H1 (cell line): ENCODE results near the gene LSM2. TPM values are rescaled to one million over a fixed set of nuclear protein-coding genes. Genes with fewer than 3 reads are reported as not detected.

Experiments
- CTCF ChIA-PET: fragments of 300-600 bp; sonication (Branson Sonifier 250); formaldehyde crosslinking; loops from one replicate; lab custom pipeline; 2021; ENCODE audit not compliant: partially characterized antibody; lab: Charles Lee
- POLR2A ChIA-PET: fragments of 300-600 bp; sonication (Branson Sonifier 250); formaldehyde crosslinking; loops from one replicate; lab custom pipeline; 2021; ENCODE audit warnings: inconsistent platforms; ENCODE audit not compliant: partially characterized antibody; lab: Charles Lee
- DNase-seq, 2 experiments: peaks; one replicate each; pipeline versions ENCODE4 v3.0.0 to v3.0.0-alpha.2; 2010 to 2022; ENCODE audit warnings: low spot score in 2 of 2, low read depth in 1 of 2, mixed read lengths in 1 of 2
- FAIRE-seq: peaks from 2 replicates; lab custom pipeline; 2011; peaks lifted over from hg19 to GRCh38; lab: Jason Lieb, UNC
- H2AFZ ChIP-seq: 2 replicates; pipeline ENCODE4 v1.8.1; 2012; ENCODE audit warnings: low read length, inconsistent platforms
- H2AK5ac ChIP-seq: 2 replicates; pipeline ENCODE4 v1.6.1; 2013; ENCODE audit warnings: low read depth, low read length
- H2BK120ac ChIP-seq: replicated peaks from 2 replicates; pipeline ENCODE3; 2013; ENCODE audit warnings: low read depth, low read length, inconsistent platforms
- H2BK12ac ChIP-seq: 2 replicates; pipeline ENCODE4 v1.6.1; 2013; ENCODE audit warnings: low read depth, low read length
- H2BK15ac ChIP-seq: 2 replicates; pipeline ENCODE4 v1.6.1; 2013; ENCODE audit warnings: low read length
- H2BK20ac ChIP-seq: 2 replicates; pipeline ENCODE4 v1.6.1; 2013; ENCODE audit warnings: low read length
- H2BK5ac ChIP-seq: 2 replicates; pipeline ENCODE4 v1.6.1; 2013; ENCODE audit warnings: low read depth, low read length
- H3K14ac ChIP-seq: 2 replicates; pipeline ENCODE4 v1.6.1; 2013; ENCODE audit warnings: inconsistent platforms; ENCODE audit not compliant: insufficient read length
- H3K18ac ChIP-seq: 2 replicates; pipeline ENCODE4 v1.6.1; 2013; ENCODE audit warnings: low read length; ENCODE audit errors: extremely low read depth
- H3K23ac ChIP-seq: 2 replicates; pipeline ENCODE4 v1.6.1; 2013; ENCODE audit warnings: inconsistent platforms; ENCODE audit not compliant: insufficient read length
- H3K23me2 ChIP-seq: 2 replicates; pipeline ENCODE4 v1.6.1; 2013; ENCODE audit warnings: low read depth, low read length
- H3K27ac ChIP-seq: 2 replicates; pipeline ENCODE4 v1.6.1; 2011; ENCODE audit warnings: low read depth, low read length, inconsistent platforms
- H3K27me3 ChIP-seq, 4 experiments: replicated peaks in 1 of 4; 1 replicate in 1 of 4; 2 replicates in 3 of 4; pipeline versions ENCODE4 v1.6.1 to v1.8.1; 2011 to 2013; ENCODE audit warnings: low read length in 3 of 4, mild to moderate bottlenecking in 3 of 4, inconsistent platforms in 2 of 4, mixed read lengths in 2 of 4, moderate library complexity in 1 of 4; ENCODE audit not compliant: control insufficient read depth in 3 of 4, insufficient read depth in 3 of 4; ENCODE audit errors: extremely low read depth in 1 of 4
- H3K36me3 ChIP-seq, 4 experiments: 2 replicates each; pipeline versions ENCODE4 v1.6.1 to v1.8.1; 2011 to 2013; ENCODE audit warnings: mild to moderate bottlenecking in 4 of 4, low read length in 3 of 4, moderate library complexity in 2 of 4, control low read depth in 1 of 4, inconsistent platforms in 1 of 4; ENCODE audit not compliant: insufficient read depth in 4 of 4, control insufficient read depth in 2 of 4
- H3K4ac ChIP-seq: replicated peaks from 2 replicates; pipeline ENCODE3; 2013; ENCODE audit warnings: low read length, low read depth, mixed read lengths, inconsistent platforms; ENCODE audit not compliant: insufficient read length
- H3K4me1 ChIP-seq, 4 experiments: replicated peaks in 1 of 4; 1 replicate in 1 of 4; 2 replicates in 3 of 4; pipeline versions ENCODE4 v1.6.1 to v1.8.1; 2011 to 2013; ENCODE audit warnings: low read length in 3 of 4, inconsistent platforms in 2 of 4, mixed read lengths in 1 of 4; ENCODE audit not compliant: insufficient read depth in 4 of 4, control insufficient read depth in 3 of 4
- H3K4me2 ChIP-seq, 2 experiments: 2 replicates each; pipeline versions ENCODE4 v1.6.1 to v1.8.1; 2011 to 2013; ENCODE audit warnings: low read depth in 2 of 2, low read length in 2 of 2, control low read depth in 1 of 2, inconsistent platforms in 1 of 2, mild to moderate bottlenecking in 1 of 2; ENCODE audit not compliant: insufficient read depth in 1 of 2
- H3K4me3 ChIP-seq, 4 experiments: fragments of 200-600, 300-600 bp in 1 of 4; sonication (generic), shearing (Covaris generic), sonication (Bioruptor Twin) in 1 of 4; 2 replicates each; pipeline versions ENCODE4 v1.5.1 to v1.8.1; 2011 to 2016; ENCODE audit warnings: low read length in 4 of 4, low read depth in 3 of 4, control low read depth in 2 of 4, inconsistent platforms in 2 of 4, mild to moderate bottlenecking in 2 of 4, mixed read lengths in 1 of 4, moderate library complexity in 1 of 4; ENCODE audit not compliant: insufficient read depth in 2 of 4; ENCODE audit errors: extremely low read depth in 1 of 4
- H3K56ac ChIP-seq: replicated peaks from 2 replicates; pipeline ENCODE3; 2013; ENCODE audit warnings: low read depth, mild to moderate bottlenecking, mixed read lengths, low read length, inconsistent platforms; ENCODE audit not compliant: insufficient read length
- H3K79me1 ChIP-seq: 2 replicates; pipeline ENCODE4 v1.6.1; 2013; ENCODE audit warnings: low read depth, low read length, control low read depth
- H3K79me2 ChIP-seq, 2 experiments: 2 replicates each; pipeline versions ENCODE4 v1.6.1 to v1.8.1; 2012 to 2013; ENCODE audit warnings: low read length in 2 of 2, mild to moderate bottlenecking in 2 of 2, inconsistent platforms in 1 of 2; ENCODE audit not compliant: insufficient read depth in 2 of 2, control insufficient read depth in 1 of 2
- H3K9ac ChIP-seq, 4 experiments: replicated peaks in 1 of 4; 1 replicate in 1 of 4; 2 replicates in 3 of 4; pipeline versions ENCODE4 v1.6.1 to v1.8.1; 2011 to 2013; ENCODE audit warnings: low read depth in 3 of 4, low read length in 3 of 4, control low read depth in 2 of 4, mild to moderate bottlenecking in 2 of 4, moderate library complexity in 2 of 4, inconsistent platforms in 1 of 4; ENCODE audit errors: extremely low read depth in 1 of 4
- H3K9me3 ChIP-seq, 2 experiments: 2 replicates each; pipeline versions ENCODE4 v1.6.1 to v1.8.1; 2012 to 2013; ENCODE audit warnings: mild to moderate bottlenecking in 2 of 2, moderate library complexity in 2 of 2, control low read depth in 1 of 2, inconsistent platforms in 1 of 2, low read depth in 1 of 2, low read length in 1 of 2, mixed read lengths in 1 of 2; ENCODE audit not compliant: insufficient read depth in 2 of 2
- H4K20me1 ChIP-seq, 2 experiments: replicated peaks in 1 of 2; 2 replicates each; pipeline versions ENCODE3 to v1.8.1; 2011 to 2013; ENCODE audit warnings: inconsistent platforms in 2 of 2, low read length in 2 of 2, mild to moderate bottlenecking in 1 of 2; ENCODE audit not compliant: insufficient read depth in 2 of 2, control insufficient read depth in 1 of 2
- H4K5ac ChIP-seq: 2 replicates; pipeline ENCODE4 v1.6.1; 2013; ENCODE audit warnings: low read length, low read depth, mixed read lengths, inconsistent platforms; ENCODE audit not compliant: insufficient read length
- H4K8ac ChIP-seq: 2 replicates; pipeline ENCODE4 v1.8.0; 2013; ENCODE audit warnings: mild to moderate bottlenecking, moderate library complexity, low read length, inconsistent platforms; ENCODE audit not compliant: insufficient read depth; ENCODE audit errors: extremely low read depth
- H4K91ac ChIP-seq: replicated peaks from 2 replicates; pipeline ENCODE3; 2013; ENCODE audit warnings: low read length, mixed read lengths, inconsistent platforms; ENCODE audit not compliant: insufficient read length
- BRCA1 ChIP-seq: IDR thresholded peaks from 2 replicates; pipeline ENCODE4 v1.6.1; 2012; ENCODE audit warnings: low read depth, low read length, improper control_type of control experiment
- EZH2 ChIP-seq: fragments of 200-600 bp; sonication (generic); IDR thresholded peaks from 2 replicates; pipeline ENCODE4 v1.7.1; 2012; ENCODE audit warnings: low read depth, mild to moderate bottlenecking, moderate library complexity, low read length, inconsistent platforms; ENCODE audit not compliant: severe bottlenecking
- FOSL1 ChIP-seq: IDR thresholded peaks from 2 replicates; pipeline ENCODE4 v1.6.1; 2011; ENCODE audit warnings: mild to moderate bottlenecking, low read depth, low read length, moderate library complexity; ENCODE audit not compliant: insufficient read depth
- MAFK ChIP-seq: IDR thresholded peaks from 2 replicates; pipeline ENCODE4 v1.6.1; 2012; ENCODE audit warnings: low read depth, mild to moderate bottlenecking, improper control_type of control experiment, low read length
- NRF1 ChIP-seq: IDR thresholded peaks from 2 replicates; pipeline ENCODE4 v1.6.1; 2011; ENCODE audit warnings: mild to moderate bottlenecking, low read depth, low read length, improper control_type of control experiment
- POU5F1 ChIP-seq: IDR thresholded peaks from 2 replicates; pipeline ENCODE4 v1.6.1; 2011; ENCODE audit warnings: low read depth, mild to moderate bottlenecking, low read length, moderate library complexity
- TAF1 ChIP-seq: IDR thresholded peaks from 2 replicates; pipeline ENCODE4 v1.6.1; 2011; ENCODE audit warnings: mild to moderate bottlenecking, low read depth, low read length
- TAF7 ChIP-seq: optimal IDR thresholded peaks from 2 replicates; pipeline ENCODE3; 2011; ENCODE audit warnings: low read depth, mild to moderate bottlenecking, inconsistent platforms, low read length, moderate library complexity, borderline replicate concordance
- WGBS, 2 experiments: shearing (Covaris generic) in 1 of 2; methylation state at CpG; one replicate each; pipeline versions ENCODE4 v1.1.6 to v1.1.7; 2013 to 2015; ENCODE audit warnings: low lambda C conversion rate in 2 of 2, mixed read lengths in 2 of 2, inconsistent platforms in 1 of 2, low coverage in 1 of 2, missing lambda C conversion rate in 1 of 2; ENCODE audit not compliant: insufficient replicate concordance in 2 of 2, insufficient coverage in 1 of 2, insufficient read length in 1 of 2; ENCODE audit errors: extremely low coverage in 1 of 2, missing lambda C conversion rate in 1 of 2; 5-methylcytosine and 5-hydroxymethylcytosine counted together
- polyA plus RNA-seq, 7 experiments: library from polyadenylated mRNA; depleted of rRNA in 3 of 7; stranded (reverse) in 5 of 7; unstranded in 2 of 7; fragments of >200 nt in 5 of 7; fragments of 200-250 nt in 2 of 7; gene quantifications; 1 replicate in 5 of 7; 2 replicates in 1 of 7; 4 replicates in 1 of 7; pipeline versions ENCODE4 v1.2.1 to v1.2.3, GENCODE V29; 2011 to 2013; ENCODE audit warnings: missing spikeins in 2 of 7, mixed read lengths in 2 of 7
- total RNA-seq: library from RNA; stranded (reverse); fragmentation: NEBNext Ultra II Directional; extraction: Animal tissue kit (Norgen Biotek cat#: 25700); gene quantifications from 2 replicates; pipeline ENCODE4 v1.2.1, GENCODE V29; 2021

LSM2 gene
- total and polyA plus RNA-seq, 2 of the 8 experiments (the other 6 are each of a cell fraction or from before 2014, with no cell fraction given) = 127 to 168 TPM

DNA sequence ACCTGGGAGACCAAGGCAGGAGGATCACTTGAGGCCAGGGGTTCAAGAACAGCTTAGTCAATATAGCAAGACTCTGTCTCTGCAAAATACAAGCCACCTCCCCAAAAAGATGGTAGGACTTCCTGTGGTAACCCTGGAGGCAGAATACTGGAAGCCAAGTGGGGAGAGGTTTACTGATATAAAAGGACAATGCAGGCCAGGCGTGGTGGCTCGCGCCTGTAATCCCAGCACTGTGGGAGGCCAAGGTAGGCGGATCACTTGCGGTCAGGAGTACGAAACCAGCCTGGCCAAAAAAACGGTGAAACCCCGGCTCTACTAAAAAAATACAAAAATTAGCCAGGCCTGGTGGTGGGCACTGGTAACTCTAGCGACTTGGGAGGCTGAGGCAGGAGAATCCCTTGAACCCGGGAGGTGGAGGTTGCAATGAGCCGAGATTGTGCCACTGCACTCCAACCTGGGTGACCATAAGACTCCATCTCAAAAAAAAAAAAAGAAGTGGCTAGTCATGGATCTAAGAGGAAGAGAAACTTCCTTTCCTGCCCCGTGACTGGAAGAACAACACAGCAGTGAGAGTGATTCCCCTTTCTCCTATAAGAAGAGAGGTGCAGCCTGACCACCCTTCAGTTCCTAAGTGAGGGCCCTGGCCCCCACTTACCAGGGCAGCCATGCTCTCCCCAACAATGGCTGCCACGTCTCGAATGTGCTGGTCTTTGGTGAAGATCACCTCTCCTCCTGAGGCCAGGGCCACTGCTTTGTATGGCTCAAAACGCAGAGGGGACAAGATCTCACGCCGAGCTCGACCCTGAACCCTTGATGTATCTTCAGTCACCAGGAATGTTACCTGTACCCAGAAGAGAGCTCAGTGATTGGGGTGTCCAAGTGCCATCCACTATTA, 38.2 kb downstream of the LSM2 start:
- H4K20me1 ChIP-seq = no peaks in the 10 kb centered on the region
- H3K18ac ChIP-seq = no peak overlapping the region
- no peak for TF ChIP-seq TAF1
- no peak for TF ChIP-seq BRCA1
- no peak for TF ChIP-seq TAF7
- no peak for TF ChIP-seq NRF1
- TF ChIP-seq FOSL1 = no peak
- TF ChIP-seq POU5F1 = no peak
- no peak for TF ChIP-seq MAFK
- no peak for TF ChIP-seq EZH2
- 89% methylated on average over 18 of the region's 18 CpGs; no CpG with 5 or more reads in 1 of the 2 experiments for WGBS, 2 experiments
- no peaks in the 10 kb centered on the region; a peak in 1 of 8 replicates for H3K36me3 ChIP-seq
- POLR2A ChIA-PET = interaction anchor here (0.6 to 2.8 kb wide), 13 partner anchors 8 to 191 kb away, joined by 3 to 10 read pairs (median 4); partner anchors contain the start of genes BAG6, HSPA1A, HSPA1L and MSH5
- no peaks in the 10 kb centered on the region for H3K9me3 ChIP-seq
- H3K27ac ChIP-seq = no peak overlapping the region
- H3K56ac ChIP-seq = no peak overlapping the region
- no peak overlapping the region for H3K4ac ChIP-seq
- no peak overlapping the region for H3K4me3 ChIP-seq
- DNase-seq (no peak), FAIRE-seq (no peak)
- no peak overlapping the region for H2BK5ac ChIP-seq
- no peaks in the 10 kb centered on the region for H3K79me1 ChIP-seq
- peaks cover 0 to 5% (median under 1%) of the 10 kb centered on the region in 4 experiments; a peak in 4 of 7 replicates for H3K4me1 ChIP-seq
- CTCF ChIA-PET = interaction anchor here (0.9 to 14.4 kb wide), 34 partner anchors 10 to 172 kb away, joined by 3 to 228 read pairs (median 8); partner anchors contain the start of genes CLIC1, DDAH2, HSPA1B and LY6G5C
- H3K9ac ChIP-seq = no peak overlapping the region
- 0 out of 2 replicates have a peak, but pooled peaks cover 3% of the 10 kb centered on the region for H3K23me2 ChIP-seq
- H4K5ac ChIP-seq = no peak overlapping the region
- no peak overlapping the region for H3K4me2 ChIP-seq
- H3K23ac ChIP-seq = no peak overlapping the region
- H3K79me2 ChIP-seq = no peaks in the 10 kb centered on the region
- H3K27me3 ChIP-seq = no peaks in the 10 kb centered on the region
- no peak overlapping the region for H2BK120ac ChIP-seq
- H4K91ac ChIP-seq = no peak overlapping the region
- H2AK5ac ChIP-seq = no peak overlapping the region
- H2BK12ac ChIP-seq = no peak overlapping the region
- H3K14ac ChIP-seq = no peak overlapping the region
- H4K8ac ChIP-seq = no peak overlapping the region
- H2AFZ ChIP-seq = no peak overlapping the region
- H2BK20ac ChIP-seq = no peak overlapping the region
- H2BK15ac ChIP-seq = no peak overlapping the region
